Measurements from ENCODE around the gene PHACTR1.

GRCh38 chr6:12892151-12892550 is 175.6 kb downstream of the PHACTR1 start:
- TF ChIP-seq CTCF (IDR thresholded peaks at IDR 0.05) = no peak
- TF ChIP-seq POLR2A (IDR thresholded peaks at IDR 0.05) = no peak

All from testis (tissue), 2 donors.